Liver (tissue), 3 donors: ENCODE results near the gene DNM2.

Experiments used
- EGR1 ChIP-seq, 2 donors: IDR thresholded peaks; 2 replicates each; pipeline ENCODE4 v1.6.1; 2016 to 2018; ENCODE audit warnings: antibody characterized with exemption in 2 of 2, low read depth in 2 of 2
- GABPA ChIP-seq, 2 donors: IDR thresholded peaks in 1 of 2; conservative IDR thresholded peaks in 1 of 2; 2 replicates each; pipeline ENCODE4 v1.6.1; 2016; ENCODE audit warnings: antibody characterized with exemption in 2 of 2, mild to moderate bottlenecking in 1 of 2, moderate library complexity in 1 of 2
- HNF4G ChIP-seq: IDR thresholded peaks from 2 replicates; pipeline ENCODE4 v1.6.1; 2016; ENCODE audit warnings: antibody characterized with exemption
- JUND ChIP-seq, 2 donors: IDR thresholded peaks; 2 replicates each; pipeline ENCODE4 v1.6.1; 2016; ENCODE audit warnings: antibody characterized with exemption in 2 of 2
- NR2F2 ChIP-seq: IDR thresholded peaks from 2 replicates; pipeline ENCODE4 v1.6.1; 2016; ENCODE audit warnings: antibody characterized with exemption
- SP1 ChIP-seq: IDR thresholded peaks from 2 replicates; pipeline ENCODE4 v1.6.1; 2018; ENCODE audit warnings: antibody characterized with exemption, mild to moderate bottlenecking
- TAF1 ChIP-seq: conservative IDR thresholded peaks from 2 replicates; pipeline ENCODE4 v1.6.1; 2016; ENCODE audit warnings: antibody characterized with exemption, mild to moderate bottlenecking
- YY1 ChIP-seq: IDR thresholded peaks from 2 replicates; pipeline ENCODE4 v1.6.1; 2016; ENCODE audit warnings: antibody characterized with exemption, mild to moderate bottlenecking
- TF ChIP-seq, protein P1 (sequence below): fragments of 150-350 bp; IDR thresholded peaks from 2 replicates; pipeline ENCODE4 v1.5.1; 2017; ENCODE audit warnings: improper control_type of control experiment, low read depth, low read length; ENCODE audit not compliant: missing input control
- TF ChIP-seq, protein P2 (sequence below): IDR thresholded peaks from 2 replicates; pipeline ENCODE4 v1.6.1; 2016; ENCODE audit warnings: antibody characterized with exemption, mild to moderate bottlenecking
- TF ChIP-seq, protein P3 (sequence below): IDR thresholded peaks from 2 replicates; pipeline ENCODE4 v1.6.1; 2016; ENCODE audit warnings: antibody characterized with exemption
- donor health status: healthy.
- donor health status: healthy.

DNA sequence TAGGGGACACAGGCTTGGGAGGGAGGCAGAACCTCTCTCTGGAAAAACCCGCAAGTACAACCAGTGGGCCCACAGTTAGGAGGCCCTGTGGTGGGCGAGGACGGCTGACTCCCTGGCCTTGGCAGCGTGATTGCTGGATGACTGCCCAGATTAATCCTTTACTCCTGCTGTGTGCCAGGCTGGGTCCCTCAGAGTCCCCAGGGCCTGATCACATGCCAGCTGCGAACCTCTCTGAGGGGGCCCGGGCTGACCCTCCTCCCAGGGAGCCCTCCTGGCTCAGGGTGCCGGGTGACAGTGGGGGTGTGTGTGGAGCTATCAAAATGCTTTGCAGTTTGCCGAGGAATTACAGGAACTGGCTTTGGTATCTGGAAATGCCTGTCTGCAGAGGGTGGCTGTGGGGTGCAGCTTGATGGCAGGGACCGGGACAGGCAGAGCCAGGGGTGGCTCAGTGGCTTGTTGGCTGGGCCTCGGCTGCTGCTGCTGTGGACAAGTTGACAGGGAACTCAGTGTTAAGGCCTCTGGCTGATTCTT is 48.9 kb downstream of the DNM2 start:
- TF ChIP-seq, protein P1, sequence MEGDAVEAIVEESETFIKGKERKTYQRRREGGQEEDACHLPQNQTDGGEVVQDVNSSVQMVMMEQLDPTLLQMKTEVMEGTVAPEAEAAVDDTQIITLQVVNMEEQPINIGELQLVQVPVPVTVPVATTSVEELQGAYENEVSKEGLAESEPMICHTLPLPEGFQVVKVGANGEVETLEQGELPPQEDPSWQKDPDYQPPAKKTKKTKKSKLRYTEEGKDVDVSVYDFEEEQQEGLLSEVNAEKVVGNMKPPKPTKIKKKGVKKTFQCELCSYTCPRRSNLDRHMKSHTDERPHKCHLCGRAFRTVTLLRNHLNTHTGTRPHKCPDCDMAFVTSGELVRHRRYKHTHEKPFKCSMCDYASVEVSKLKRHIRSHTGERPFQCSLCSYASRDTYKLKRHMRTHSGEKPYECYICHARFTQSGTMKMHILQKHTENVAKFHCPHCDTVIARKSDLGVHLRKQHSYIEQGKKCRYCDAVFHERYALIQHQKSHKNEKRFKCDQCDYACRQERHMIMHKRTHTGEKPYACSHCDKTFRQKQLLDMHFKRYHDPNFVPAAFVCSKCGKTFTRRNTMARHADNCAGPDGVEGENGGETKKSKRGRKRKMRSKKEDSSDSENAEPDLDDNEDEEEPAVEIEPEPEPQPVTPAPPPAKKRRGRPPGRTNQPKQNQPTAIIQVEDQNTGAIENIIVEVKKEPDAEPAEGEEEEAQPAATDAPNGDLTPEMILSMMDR, result no peak
- TF ChIP-seq GABPA (IDR thresholded peaks at IDR 0.05 in 1 of 2, conservative IDR thresholded peaks at IDR 0.05 in 1 of 2) (no peak), JUND (IDR thresholded peaks at IDR 0.05) (no peak), SP1 (no peak), TAF1 (no peak), HNF4G (no peak), NR2F2 (no peak), YY1 (no peak), EGR1 (IDR thresholded peaks at IDR 0.05; ENCODE audit: low read depth in 2 of 2) (no peak)
- TF ChIP-seq, protein P2, sequence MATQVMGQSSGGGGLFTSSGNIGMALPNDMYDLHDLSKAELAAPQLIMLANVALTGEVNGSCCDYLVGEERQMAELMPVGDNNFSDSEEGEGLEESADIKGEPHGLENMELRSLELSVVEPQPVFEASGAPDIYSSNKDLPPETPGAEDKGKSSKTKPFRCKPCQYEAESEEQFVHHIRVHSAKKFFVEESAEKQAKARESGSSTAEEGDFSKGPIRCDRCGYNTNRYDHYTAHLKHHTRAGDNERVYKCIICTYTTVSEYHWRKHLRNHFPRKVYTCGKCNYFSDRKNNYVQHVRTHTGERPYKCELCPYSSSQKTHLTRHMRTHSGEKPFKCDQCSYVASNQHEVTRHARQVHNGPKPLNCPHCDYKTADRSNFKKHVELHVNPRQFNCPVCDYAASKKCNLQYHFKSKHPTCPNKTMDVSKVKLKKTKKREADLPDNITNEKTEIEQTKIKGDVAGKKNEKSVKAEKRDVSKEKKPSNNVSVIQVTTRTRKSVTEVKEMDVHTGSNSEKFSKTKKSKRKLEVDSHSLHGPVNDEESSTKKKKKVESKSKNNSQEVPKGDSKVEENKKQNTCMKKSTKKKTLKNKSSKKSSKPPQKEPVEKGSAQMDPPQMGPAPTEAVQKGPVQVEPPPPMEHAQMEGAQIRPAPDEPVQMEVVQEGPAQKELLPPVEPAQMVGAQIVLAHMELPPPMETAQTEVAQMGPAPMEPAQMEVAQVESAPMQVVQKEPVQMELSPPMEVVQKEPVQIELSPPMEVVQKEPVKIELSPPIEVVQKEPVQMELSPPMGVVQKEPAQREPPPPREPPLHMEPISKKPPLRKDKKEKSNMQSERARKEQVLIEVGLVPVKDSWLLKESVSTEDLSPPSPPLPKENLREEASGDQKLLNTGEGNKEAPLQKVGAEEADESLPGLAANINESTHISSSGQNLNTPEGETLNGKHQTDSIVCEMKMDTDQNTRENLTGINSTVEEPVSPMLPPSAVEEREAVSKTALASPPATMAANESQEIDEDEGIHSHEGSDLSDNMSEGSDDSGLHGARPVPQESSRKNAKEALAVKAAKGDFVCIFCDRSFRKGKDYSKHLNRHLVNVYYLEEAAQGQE, result no peak
- TF ChIP-seq, protein P3, sequence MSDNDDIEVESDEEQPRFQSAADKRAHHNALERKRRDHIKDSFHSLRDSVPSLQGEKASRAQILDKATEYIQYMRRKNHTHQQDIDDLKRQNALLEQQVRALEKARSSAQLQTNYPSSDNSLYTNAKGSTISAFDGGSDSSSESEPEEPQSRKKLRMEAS, result no peak
